HepG2 (cell line): ENCODE results near the gene YBX2. TPM values are rescaled to one million over a fixed set of nuclear protein-coding genes. Genes with fewer than 3 reads are reported as not detected.

Experiments used
- ATAC-seq: fragments of 200-7000 bp; cut with Tn5 transposase; 3 replicates; pipeline ENCODE4 v1.9.1; 2020; ENCODE audit warnings: mild to moderate bottlenecking, moderate library complexity
- BruUV-seq: library from RNA; stranded (reverse); fragments of 400-500 nt; replicated peaks from 2 replicates; lab custom pipeline; 2021; lab: Mats Ljungman, UMichigan
- CTCF ChIA-PET: fragments of 300-600 bp; formaldehyde crosslinking; extraction: SDS; loops from one replicate; lab custom pipeline; 2021; ENCODE audit warnings: low total read pairs, inconsistent platforms, low intra/inter-chr PET ratio; lab: Yijun Ruan, JAX
- POLR2A ChIA-PET: fragments of 350-600 bp; sonication (Branson Sonifier 250); formaldehyde crosslinking; loops from one replicate; lab custom pipeline; 2020; ENCODE audit warnings: antibody characterized with exemption, inconsistent platforms; lab: Yijun Ruan, JAX
- DNase-seq: peaks from one replicate; pipeline ENCODE4 v3.0.0-alpha.2; 2015; ENCODE audit warnings: low spot score
- FAIRE-seq: peaks from 3 replicates; lab custom pipeline; 2011; peaks lifted over from hg19 to GRCh38; lab: Jason Lieb, UNC
- H2AFZ ChIP-seq: one replicate; pipeline ENCODE4 v1.6.1; 2011; ENCODE audit warnings: low read length, inconsistent platforms
- H3K27ac ChIP-seq: fragments of 300-600 bp; 3 replicates; pipeline ENCODE4 v1.8.0; 2011; ENCODE audit warnings: mixed run types, mild to moderate bottlenecking, mixed read lengths, low read length, inconsistent platforms; ENCODE audit not compliant: insufficient read depth; ENCODE audit errors: extremely low read length
- H3K27me3 ChIP-seq, 2 experiments: fragments of 200-600 bp in 1 of 2; 2 replicates in 1 of 2; 3 replicates in 1 of 2; pipeline versions ENCODE4 v1.6.0 to v1.8.0; 2011; ENCODE audit warnings: low read length in 2 of 2, mild to moderate bottlenecking in 2 of 2, moderate library complexity in 2 of 2, inconsistent platforms in 1 of 2; ENCODE audit not compliant: insufficient read depth in 2 of 2, control insufficient read depth in 1 of 2
- H3K36me3 ChIP-seq, 2 experiments: fragments of 200-600 bp in 1 of 2; replicated peaks in 1 of 2; 2 replicates in 1 of 2; 3 replicates in 1 of 2; pipeline versions ENCODE4 v1.5.1 to v1.8.0; 2011; ENCODE audit warnings: low read length in 2 of 2, inconsistent platforms in 1 of 2; ENCODE audit not compliant: insufficient read depth in 2 of 2, control insufficient read depth in 1 of 2
- H3K4me1 ChIP-seq: 2 replicates; pipeline ENCODE4 v1.5.1; 2012; ENCODE audit warnings: low read length, inconsistent platforms; ENCODE audit not compliant: insufficient read depth
- H3K4me2 ChIP-seq: 2 replicates; pipeline ENCODE4 v1.6.0; 2011; ENCODE audit warnings: low read depth, low read length, inconsistent platforms
- H3K4me3 ChIP-seq, 3 experiments: fragments of 200-600 bp in 1 of 3; sonication (generic), shearing (Covaris generic) in 1 of 3; replicated peaks in 1 of 3; 2 replicates each; pipeline ENCODE4 v1.5.1; 2011 to 2016; ENCODE audit warnings: low read length in 3 of 3, inconsistent platforms in 2 of 3, low read depth in 2 of 3, mild to moderate bottlenecking in 2 of 3, control low read depth in 1 of 3, mixed read lengths in 1 of 3; ENCODE audit not compliant: insufficient read depth in 1 of 3
- H3K79me2 ChIP-seq: one replicate; pipeline ENCODE4 v1.6.1; 2011; ENCODE audit warnings: low read length, inconsistent platforms; ENCODE audit not compliant: insufficient read depth
- H3K9ac ChIP-seq: 2 replicates; pipeline ENCODE4 v1.6.0; 2011; ENCODE audit warnings: mild to moderate bottlenecking, low read depth, low read length, inconsistent platforms; ENCODE audit not compliant: insufficient read depth
- H3K9me3 ChIP-seq: 2 replicates; pipeline ENCODE4 v1.5.1; 2012; ENCODE audit warnings: mild to moderate bottlenecking, low read length
- H4K20me1 ChIP-seq: 2 replicates; pipeline ENCODE4 v1.6.0; 2011; ENCODE audit warnings: inconsistent platforms, mild to moderate bottlenecking, low read length, moderate library complexity; ENCODE audit not compliant: insufficient read depth
- ATF3 ChIP-seq: sonication (generic); formaldehyde crosslinking; IDR thresholded peaks from 2 replicates; pipeline ENCODE4 v1.4.0; 2020; ENCODE audit warnings: missing genetic modification reagents
- CHD4 ChIP-seq: fragments of 200-600 bp; sonication (generic); IDR thresholded peaks from 2 replicates; pipeline ENCODE4 v1.7.0; 2017; ENCODE audit warnings: mild to moderate bottlenecking, low read length, borderline replicate concordance
- FOXO1 ChIP-seq: sonication (generic); formaldehyde crosslinking; IDR thresholded peaks from 2 replicates; pipeline ENCODE4 v1.4.0; 2020; ENCODE audit warnings: missing genetic modification reagents
- GATAD1 ChIP-seq: IDR thresholded peaks from 2 replicates; pipeline ENCODE4 v1.6.1; 2016; ENCODE audit warnings: missing genetic modification reagents, missing compliant biosample characterization
- KLF15 ChIP-seq: sonication (generic); formaldehyde crosslinking; IDR thresholded peaks from 2 replicates; pipeline ENCODE4 v1.8.1; 2023; ENCODE audit warnings: borderline replicate concordance, mild to moderate bottlenecking, inconsistent platforms, missing genetic modification reagents, mixed read lengths
- NFKB2 ChIP-seq: sonication (generic); formaldehyde crosslinking; IDR thresholded peaks from 2 replicates; pipeline ENCODE4 v1.4.0; 2020; ENCODE audit warnings: missing genetic modification reagents, borderline replicate concordance
- NR2F6 ChIP-seq, 2 experiments: IDR thresholded peaks; 2 replicates each; pipeline ENCODE4 v1.6.1; 2016; ENCODE audit warnings: antibody characterized with exemption in 1 of 2, mild to moderate bottlenecking in 1 of 2
- TFAP4 ChIP-seq: sonication (generic); IDR thresholded peaks from 2 replicates; pipeline ENCODE4 v1.6.1; 2016; ENCODE audit warnings: low read depth, borderline replicate concordance
- TOPORS ChIP-seq: sonication (generic); formaldehyde crosslinking; IDR thresholded peaks from 2 replicates; pipeline ENCODE4 v1.8.0; 2023; ENCODE audit warnings: mild to moderate bottlenecking, missing genetic modification reagents
- ZEB1 ChIP-seq: IDR thresholded peaks from 2 replicates; pipeline ENCODE4 v1.6.1; 2012; ENCODE audit warnings: mild to moderate bottlenecking, low read depth, inconsistent platforms; ENCODE audit not compliant: insufficient replicate concordance
- ZNF343 ChIP-seq: sonication (generic); formaldehyde crosslinking; IDR thresholded peaks from 2 replicates; pipeline ENCODE4 v1.4.0; 2020; ENCODE audit warnings: mild to moderate bottlenecking, missing genetic modification reagents
- ZNF652 ChIP-seq: IDR thresholded peaks from 2 replicates; pipeline ENCODE4 v1.6.1; 2016; ENCODE audit warnings: low read depth, borderline replicate concordance
- WGBS: methylation state at CpG from one replicate; pipeline ENCODE4 v1.1.6; 2017; ENCODE audit warnings: low lambda C conversion rate; 5-methylcytosine and 5-hydroxymethylcytosine counted together
- in situ Hi-C: cut with HindIII; loops from 2 replicates; pipeline ENCODE4 v1.10.0; 2017; ENCODE audit warnings: low pct_unique_long_range_greater_than_20kb; ENCODE audit not compliant: extremely low pct_ligation_motif_present
- intact Hi-C: fragments of 100-400 bp; cut with micrococcal nuclease; formaldehyde crosslinking; loops from one replicate; pipeline ENCODE4 v1.10.0; 2022; ENCODE audit not compliant: unreplicated experiment
- polyA plus RNA-seq, 8 experiments: library from polyadenylated mRNA; depleted of rRNA in 3 of 8; stranded (reverse) in 7 of 8; unstranded in 1 of 8; fragments of >200 nt; fragmentation: Illumina TruSeq in 4 of 8; extraction: Trizol in 4 of 8; gene quantifications; 2 replicates each; pipeline versions ENCODE4 v1.2.1 to v1.2.3, GENCODE V29; 2011 to 2016; ENCODE audit warnings: low read depth in 4 of 8, missing spikeins in 1 of 8, mixed read lengths in 1 of 8; ENCODE audit not compliant: insufficient read depth in 1 of 8
- total RNA-seq, 5 experiments: library from RNA; depleted of rRNA; stranded (reverse); fragments of >200 nt; fragmentation: Illumina TruSeq; extraction: Trizol; gene quantifications; 2 replicates each; pipeline ENCODE4 v1.2.3, GENCODE V29; 2016; ENCODE audit warnings: low read depth in 1 of 5

Gene YBX2
- total and polyA plus RNA-seq, 2 of the 13 experiments (the other 11 are each of a cell fraction or from before 2014, with no cell fraction given): 0.12 to 0.22 TPM

GRCh38 chr17:7321466-7321865 is 27.0 kb upstream of the YBX2 start:
- ChIA-PET POLR2A (no interaction called here), CTCF (no interaction called here)
- in situ Hi-C loops: no loop called here
- 95% methylated on average over 15 of the region's 15 CpGs for WGBS
- Histone ChIP-seq H3K36me3 (peaks cover 26 to 74% of the 10 kb centered on the region in 2 experiments), H3K27me3 (no peaks in the 10 kb centered on the region), H4K20me1 (no peaks in the 10 kb centered on the region), H3K4me3 (no peak overlapping the region), H3K9me3 (no peaks in the 10 kb centered on the region), H3K4me1 (no peaks in the 10 kb centered on the region), H3K79me2 (no peaks in the 10 kb centered on the region), H3K4me2 (no peak overlapping the region), H2AFZ (no peak overlapping the region), H3K27ac (no peak overlapping the region), H3K9ac (no peak overlapping the region)
- ATAC-seq (no peak), FAIRE-seq (no peak), DNase-seq (no peak)
- no TSS peak for BruUV-seq
- no peak for TF ChIP-seq CHD4
- TF ChIP-seq NFKB2: no peak
- no peak for TF ChIP-seq ZNF652 (CRISPR knock-in tag)
- TF ChIP-seq TFAP4: no peak
- no peak for TF ChIP-seq NR2F6 (IDR thresholded peaks at IDR 0.05)
- no peak for TF ChIP-seq NR2F6 (CRISPR knock-in tag; IDR thresholded peaks at IDR 0.05)
- TF ChIP-seq TOPORS (CRISPR knock-in tag): no peak
- TF ChIP-seq FOXO1 (CRISPR knock-in tag): no peak
- no peak for TF ChIP-seq GATAD1 (CRISPR knock-in tag)
- no peak for TF ChIP-seq KLF15 (CRISPR knock-in tag)
- no peak for TF ChIP-seq ATF3 (CRISPR knock-in tag)
- TF ChIP-seq ZNF343: no peak
- no peak for TF ChIP-seq ZEB1
- intact Hi-C loops: no loop called here
